Dermis blood vessel endothelial cell (primary cell): ENCODE measurements around the gene MYL6. TPM values are rescaled to one million over a fixed set of nuclear protein-coding genes. Genes with fewer than 3 reads are reported as not detected.

Experiments used
- DNase-seq: peaks from one replicate; pipeline ENCODE4 v3.0.0; 2010
- total RNA-seq: library from RNA; depleted of rRNA; stranded (reverse); fragments of >200 nt; gene quantifications from 2 replicates; pipeline ENCODE4 v1.2.3, GENCODE V29; 2014

Gene MYL6
- total RNA-seq, 1 donor from 2014 or later = 2,863 TPM

- DNase-seq = peak; percentile 88
These were observed 744 bp upstream of the MYL6 start for GRCh38 chr12:56157201-56158028.

- DNase-seq = peak; percentile 69
These were observed 835 bp downstream of the MYL6 start for GRCh38 chr12:56158926-56159461.

GRCh38 chr12:56159482-56160192 lies 1.5 kb downstream of the MYL6 start:
- DNase-seq = no peak

GRCh38 chr12:56160193-56160763 lies 2.1 kb downstream of the MYL6 start:
- peak; percentile 83 for DNase-seq

GRCh38 chr12:56160894-56161689 lies 2.9 kb downstream of the MYL6 start:
- DNase-seq = no peak

GRCh38 chr12:56161690-56162351 lies 3.7 kb downstream of the MYL6 start:
- DNase-seq = no peak

- no peak for DNase-seq
These were observed 4.5 kb downstream of the MYL6 start for GRCh38 chr12:56162468-56163290.

GRCh38 chr12:56163533-56164344 lies 5.6 kb downstream of the MYL6 start:
- DNase-seq = no peak

- DNase-seq = no peak
These were observed 6.2 kb downstream of the MYL6 start for GRCh38 chr12:56164345-56164729.

- no peak for DNase-seq
These were observed 7.2 kb downstream of the MYL6 start for GRCh38 chr12:56165369-56165768.

- no peak for DNase-seq
These were observed 11.1 kb downstream of the MYL6 start for GRCh38 chr12:56169229-56169759.

- no peak for DNase-seq
These were observed 14.7 kb downstream of the MYL6 start for GRCh38 chr12:56172839-56173238.

- no peak for DNase-seq
These were observed 20.2 kb downstream of the MYL6 start for GRCh38 chr12:56178347-56178746.

- no peak for DNase-seq
These were observed 28.8 kb downstream of the MYL6 start for GRCh38 chr12:56186957-56187356.

- peak; percentile 25 for DNase-seq
These were observed 30.1 kb downstream of the MYL6 start for GRCh38 chr12:56188131-56188777.

- no peak for DNase-seq
These were observed 30.6 kb downstream of the MYL6 start for GRCh38 chr12:56188778-56189098.

- peak; percentile 90 for DNase-seq
These were observed 31.1 kb downstream of the MYL6 start, which contains the start of gene SMARCC2 for GRCh38 chr12:56189099-56189917. Gene SMARCC2 (minus strand): TSS chr12:56189483. CDS start chr12:56189461, 22 bp downstream.

GRCh38 chr12:56189918-56190694 lies 31.9 kb downstream of the MYL6 start:
- peak; percentile 89 for DNase-seq
